Liver (tissue), 9 donors: ENCODE results near the gene SMIM21. TPM values are rescaled to one million over a fixed set of nuclear protein-coding genes. Genes with fewer than 3 reads are reported as not detected.

ENCODE experiments used
- DNase-seq: peaks from one replicate; pipeline ENCODE4 v3.0.0-alpha.2; 2017; ENCODE audit warnings: low spot score
- H3K27ac ChIP-seq, 2 donors: one replicate each; pipeline ENCODE4 v1.7.0; 2013; ENCODE audit warnings: inconsistent platforms in 2 of 2, low read length in 2 of 2, control low read depth in 1 of 2, low read depth in 1 of 2, mild to moderate bottlenecking in 1 of 2
- H3K27me3 ChIP-seq, 4 donors: one replicate each; pipeline versions ENCODE4 v1.6.1 to v1.7.0; 2013; ENCODE audit warnings: low read length in 3 of 4, inconsistent platforms in 1 of 4, mild to moderate bottlenecking in 1 of 4, moderate library complexity in 1 of 4; ENCODE audit not compliant: control insufficient read depth in 4 of 4, insufficient read depth in 4 of 4
- H3K36me3 ChIP-seq, 4 donors: one replicate each; pipeline versions ENCODE4 v1.6.1 to v1.7.0; 2013; ENCODE audit warnings: low read length in 3 of 4, mild to moderate bottlenecking in 3 of 4, low read depth in 1 of 4, moderate library complexity in 1 of 4; ENCODE audit not compliant: control insufficient read depth in 4 of 4, insufficient read depth in 3 of 4
- H3K4me1 ChIP-seq, 4 donors: one replicate each; pipeline versions ENCODE4 v1.6.1 to v1.7.0; 2013; ENCODE audit warnings: low read length in 3 of 4, mild to moderate bottlenecking in 3 of 4, moderate library complexity in 1 of 4; ENCODE audit not compliant: control insufficient read depth in 4 of 4, insufficient read depth in 4 of 4
- H3K4me3 ChIP-seq, 3 donors: one replicate each; pipeline versions ENCODE4 v1.6.1 to v1.7.0; 2013; ENCODE audit warnings: low read length in 3 of 3, control low read depth in 1 of 3, low read depth in 1 of 3, mild to moderate bottlenecking in 1 of 3
- H3K9ac ChIP-seq, 2 donors: one replicate each; pipeline ENCODE4 v1.7.0; 2013; ENCODE audit warnings: low read length in 2 of 2, mild to moderate bottlenecking in 2 of 2, moderate library complexity in 2 of 2, control low read depth in 1 of 2, low read depth in 1 of 2
- H3K9me3 ChIP-seq, 4 donors: one replicate each; pipeline versions ENCODE4 v1.6.1 to v1.7.0; 2013; ENCODE audit warnings: low read length in 3 of 4; ENCODE audit not compliant: control insufficient read depth in 4 of 4
- EGR1 ChIP-seq, 2 donors: IDR thresholded peaks; 2 replicates each; pipeline ENCODE4 v1.6.1; 2016 to 2018; ENCODE audit warnings: antibody characterized with exemption in 2 of 2, low read depth in 2 of 2
- FOXA1 ChIP-seq: IDR thresholded peaks from 2 replicates; pipeline ENCODE4 v1.6.1; 2016; ENCODE audit warnings: antibody characterized with exemption
- FOXA2 ChIP-seq: IDR thresholded peaks from 2 replicates; pipeline ENCODE4 v1.6.1; 2016; ENCODE audit warnings: antibody characterized with exemption
- GABPA ChIP-seq, 2 donors: IDR thresholded peaks in 1 of 2; conservative IDR thresholded peaks in 1 of 2; 2 replicates each; pipeline ENCODE4 v1.6.1; 2016; ENCODE audit warnings: antibody characterized with exemption in 2 of 2, mild to moderate bottlenecking in 1 of 2, moderate library complexity in 1 of 2
- HNF4A ChIP-seq, 2 donors: conservative IDR thresholded peaks; 2 replicates each; pipeline ENCODE4 v1.6.1; 2016; ENCODE audit warnings: antibody characterized with exemption in 2 of 2, mild to moderate bottlenecking in 2 of 2
- HNF4G ChIP-seq: IDR thresholded peaks from 2 replicates; pipeline ENCODE4 v1.6.1; 2016; ENCODE audit warnings: antibody characterized with exemption
- JUND ChIP-seq, 2 donors: IDR thresholded peaks; 2 replicates each; pipeline ENCODE4 v1.6.1; 2016; ENCODE audit warnings: antibody characterized with exemption in 2 of 2
- NR2F2 ChIP-seq: IDR thresholded peaks from 2 replicates; pipeline ENCODE4 v1.6.1; 2016; ENCODE audit warnings: antibody characterized with exemption
- RAD21 ChIP-seq, 2 donors: IDR thresholded peaks; 2 replicates each; pipeline ENCODE4 v1.6.1; 2016; ENCODE audit warnings: antibody characterized with exemption in 2 of 2, mild to moderate bottlenecking in 2 of 2
- RXRA ChIP-seq, 2 donors: IDR thresholded peaks; 2 replicates each; pipeline ENCODE4 v1.6.1; 2017 to 2018; ENCODE audit warnings: antibody characterized with exemption in 2 of 2, mild to moderate bottlenecking in 1 of 2
- SP1 ChIP-seq: IDR thresholded peaks from 2 replicates; pipeline ENCODE4 v1.6.1; 2018; ENCODE audit warnings: antibody characterized with exemption, mild to moderate bottlenecking
- TAF1 ChIP-seq: conservative IDR thresholded peaks from 2 replicates; pipeline ENCODE4 v1.6.1; 2016; ENCODE audit warnings: antibody characterized with exemption, mild to moderate bottlenecking
- YY1 ChIP-seq: IDR thresholded peaks from 2 replicates; pipeline ENCODE4 v1.6.1; 2016; ENCODE audit warnings: antibody characterized with exemption, mild to moderate bottlenecking
- WGBS: extraction: QIAGEN DNeasy Blood & Tissue Kit; methylation state at CpG from one replicate; pipeline ENCODE4 v1.1.7; 2013; 5-methylcytosine and 5-hydroxymethylcytosine counted together
- polyA plus RNA-seq, 2 donors: library from polyadenylated mRNA; stranded (reverse) in 1 of 2; unstranded in 1 of 2; fragments of 200-250 nt in 1 of 2; fragments of >200 nt in 1 of 2; fragmentation: Nextera tagmentation in 1 of 2; extraction: Ambion mirVana in 1 of 2; gene quantifications; one replicate each; pipeline versions ENCODE4 v1.2.1 to v1.2.3, GENCODE V29; 2013 to 2015
- total RNA-seq, 2 donors: library from RNA; depleted of rRNA; stranded (reverse); fragments of >200 nt; gene quantifications; one replicate each; pipeline ENCODE4 v1.2.3, GENCODE V29; 2014
- TF ChIP-seq, protein P1 (sequence below): IDR thresholded peaks from 2 replicates; pipeline ENCODE4 v1.6.1; 2016; ENCODE audit warnings: antibody characterized with exemption
- TF ChIP-seq, protein P2 (sequence below): IDR thresholded peaks from 2 replicates; pipeline ENCODE4 v1.6.1; 2016; ENCODE audit warnings: antibody characterized with exemption
- TF ChIP-seq, protein P3 (sequence below): fragments of 150-350 bp; IDR thresholded peaks from 2 replicates; pipeline ENCODE4 v1.5.1; 2017; ENCODE audit warnings: improper control_type of control experiment, low read depth, low read length; ENCODE audit not compliant: missing input control
- TF ChIP-seq, protein P4 (sequence below): IDR thresholded peaks from 2 replicates; pipeline ENCODE4 v1.6.1; 2016; ENCODE audit warnings: antibody characterized with exemption
- TF ChIP-seq, protein P5 (sequence below): IDR thresholded peaks from 2 replicates; pipeline ENCODE4 v1.6.1; 2016; ENCODE audit warnings: antibody characterized with exemption, mild to moderate bottlenecking
- donor health status: healthy.
- donor health status: healthy.
- donor health status: healthy.
- donor health status: healthy.
- donor health status: healthy.

Gene SMIM21
- not detected for total RNA-seq
- polyA plus RNA-seq: not detected

DNA sequence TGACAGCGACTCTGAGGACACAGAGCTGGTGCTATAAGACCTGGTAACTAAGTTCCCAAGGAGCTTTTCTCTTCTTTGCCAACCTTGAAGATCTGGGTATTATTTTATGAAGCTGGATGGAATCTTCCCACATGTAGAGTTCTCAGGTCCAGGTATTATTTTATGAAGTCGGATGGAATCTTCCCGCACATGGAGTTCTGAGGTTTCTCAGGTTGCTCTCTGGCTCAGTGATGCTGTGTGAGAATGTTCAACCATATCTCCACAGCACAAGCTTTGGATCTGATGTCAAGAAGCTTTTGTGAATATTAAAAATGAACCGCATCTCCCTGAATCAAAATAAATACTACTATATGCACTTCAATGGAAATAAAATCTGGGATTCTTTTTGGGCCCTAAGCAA lies at the start of gene SMIM21:
Gene SMIM21, minus strand, starts transcription at position 101 of the 400 bp plus-strand sequence. CDS start 140 bp downstream, outside the sequence.
- 95% methylated on average over 4 of the region's 4 CpGs for WGBS
- TF ChIP-seq RAD21 (IDR thresholded peaks at IDR 0.05): no peak
- TF ChIP-seq TAF1: no peak
- TF ChIP-seq EGR1 (IDR thresholded peaks at IDR 0.05; ENCODE audit: low read depth in 2 of 2): no peak
- TF ChIP-seq, protein P1, sequence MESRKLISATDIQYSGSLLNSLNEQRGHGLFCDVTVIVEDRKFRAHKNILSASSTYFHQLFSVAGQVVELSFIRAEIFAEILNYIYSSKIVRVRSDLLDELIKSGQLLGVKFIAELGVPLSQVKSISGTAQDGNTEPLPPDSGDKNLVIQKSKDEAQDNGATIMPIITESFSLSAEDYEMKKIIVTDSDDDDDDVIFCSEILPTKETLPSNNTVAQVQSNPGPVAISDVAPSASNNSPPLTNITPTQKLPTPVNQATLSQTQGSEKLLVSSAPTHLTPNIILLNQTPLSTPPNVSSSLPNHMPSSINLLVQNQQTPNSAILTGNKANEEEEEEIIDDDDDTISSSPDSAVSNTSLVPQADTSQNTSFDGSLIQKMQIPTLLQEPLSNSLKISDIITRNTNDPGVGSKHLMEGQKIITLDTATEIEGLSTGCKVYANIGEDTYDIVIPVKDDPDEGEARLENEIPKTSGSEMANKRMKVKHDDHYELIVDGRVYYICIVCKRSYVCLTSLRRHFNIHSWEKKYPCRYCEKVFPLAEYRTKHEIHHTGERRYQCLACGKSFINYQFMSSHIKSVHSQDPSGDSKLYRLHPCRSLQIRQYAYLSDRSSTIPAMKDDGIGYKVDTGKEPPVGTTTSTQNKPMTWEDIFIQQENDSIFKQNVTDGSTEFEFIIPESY: no peak
- TF ChIP-seq, protein P2, sequence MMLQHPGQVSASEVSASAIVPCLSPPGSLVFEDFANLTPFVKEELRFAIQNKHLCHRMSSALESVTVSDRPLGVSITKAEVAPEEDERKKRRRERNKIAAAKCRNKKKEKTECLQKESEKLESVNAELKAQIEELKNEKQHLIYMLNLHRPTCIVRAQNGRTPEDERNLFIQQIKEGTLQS: no peak
- no peak for TF ChIP-seq FOXA2
- TF ChIP-seq, protein P3, sequence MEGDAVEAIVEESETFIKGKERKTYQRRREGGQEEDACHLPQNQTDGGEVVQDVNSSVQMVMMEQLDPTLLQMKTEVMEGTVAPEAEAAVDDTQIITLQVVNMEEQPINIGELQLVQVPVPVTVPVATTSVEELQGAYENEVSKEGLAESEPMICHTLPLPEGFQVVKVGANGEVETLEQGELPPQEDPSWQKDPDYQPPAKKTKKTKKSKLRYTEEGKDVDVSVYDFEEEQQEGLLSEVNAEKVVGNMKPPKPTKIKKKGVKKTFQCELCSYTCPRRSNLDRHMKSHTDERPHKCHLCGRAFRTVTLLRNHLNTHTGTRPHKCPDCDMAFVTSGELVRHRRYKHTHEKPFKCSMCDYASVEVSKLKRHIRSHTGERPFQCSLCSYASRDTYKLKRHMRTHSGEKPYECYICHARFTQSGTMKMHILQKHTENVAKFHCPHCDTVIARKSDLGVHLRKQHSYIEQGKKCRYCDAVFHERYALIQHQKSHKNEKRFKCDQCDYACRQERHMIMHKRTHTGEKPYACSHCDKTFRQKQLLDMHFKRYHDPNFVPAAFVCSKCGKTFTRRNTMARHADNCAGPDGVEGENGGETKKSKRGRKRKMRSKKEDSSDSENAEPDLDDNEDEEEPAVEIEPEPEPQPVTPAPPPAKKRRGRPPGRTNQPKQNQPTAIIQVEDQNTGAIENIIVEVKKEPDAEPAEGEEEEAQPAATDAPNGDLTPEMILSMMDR: no peak
- TF ChIP-seq, protein P4, sequence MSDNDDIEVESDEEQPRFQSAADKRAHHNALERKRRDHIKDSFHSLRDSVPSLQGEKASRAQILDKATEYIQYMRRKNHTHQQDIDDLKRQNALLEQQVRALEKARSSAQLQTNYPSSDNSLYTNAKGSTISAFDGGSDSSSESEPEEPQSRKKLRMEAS: no peak
- TF ChIP-seq, protein P5, sequence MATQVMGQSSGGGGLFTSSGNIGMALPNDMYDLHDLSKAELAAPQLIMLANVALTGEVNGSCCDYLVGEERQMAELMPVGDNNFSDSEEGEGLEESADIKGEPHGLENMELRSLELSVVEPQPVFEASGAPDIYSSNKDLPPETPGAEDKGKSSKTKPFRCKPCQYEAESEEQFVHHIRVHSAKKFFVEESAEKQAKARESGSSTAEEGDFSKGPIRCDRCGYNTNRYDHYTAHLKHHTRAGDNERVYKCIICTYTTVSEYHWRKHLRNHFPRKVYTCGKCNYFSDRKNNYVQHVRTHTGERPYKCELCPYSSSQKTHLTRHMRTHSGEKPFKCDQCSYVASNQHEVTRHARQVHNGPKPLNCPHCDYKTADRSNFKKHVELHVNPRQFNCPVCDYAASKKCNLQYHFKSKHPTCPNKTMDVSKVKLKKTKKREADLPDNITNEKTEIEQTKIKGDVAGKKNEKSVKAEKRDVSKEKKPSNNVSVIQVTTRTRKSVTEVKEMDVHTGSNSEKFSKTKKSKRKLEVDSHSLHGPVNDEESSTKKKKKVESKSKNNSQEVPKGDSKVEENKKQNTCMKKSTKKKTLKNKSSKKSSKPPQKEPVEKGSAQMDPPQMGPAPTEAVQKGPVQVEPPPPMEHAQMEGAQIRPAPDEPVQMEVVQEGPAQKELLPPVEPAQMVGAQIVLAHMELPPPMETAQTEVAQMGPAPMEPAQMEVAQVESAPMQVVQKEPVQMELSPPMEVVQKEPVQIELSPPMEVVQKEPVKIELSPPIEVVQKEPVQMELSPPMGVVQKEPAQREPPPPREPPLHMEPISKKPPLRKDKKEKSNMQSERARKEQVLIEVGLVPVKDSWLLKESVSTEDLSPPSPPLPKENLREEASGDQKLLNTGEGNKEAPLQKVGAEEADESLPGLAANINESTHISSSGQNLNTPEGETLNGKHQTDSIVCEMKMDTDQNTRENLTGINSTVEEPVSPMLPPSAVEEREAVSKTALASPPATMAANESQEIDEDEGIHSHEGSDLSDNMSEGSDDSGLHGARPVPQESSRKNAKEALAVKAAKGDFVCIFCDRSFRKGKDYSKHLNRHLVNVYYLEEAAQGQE: no peak
- TF ChIP-seq HNF4A (conservative IDR thresholded peaks at IDR 0.05): no peak
- TF ChIP-seq NR2F2: no peak
- TF ChIP-seq HNF4G: no peak
- TF ChIP-seq JUND (IDR thresholded peaks at IDR 0.05): no peak
- no peak for TF ChIP-seq GABPA (IDR thresholded peaks at IDR 0.05 in 1 of 2, conservative IDR thresholded peaks at IDR 0.05 in 1 of 2)
- TF ChIP-seq FOXA1: no peak
- TF ChIP-seq SP1: no peak
- no peak for TF ChIP-seq YY1

DNA sequence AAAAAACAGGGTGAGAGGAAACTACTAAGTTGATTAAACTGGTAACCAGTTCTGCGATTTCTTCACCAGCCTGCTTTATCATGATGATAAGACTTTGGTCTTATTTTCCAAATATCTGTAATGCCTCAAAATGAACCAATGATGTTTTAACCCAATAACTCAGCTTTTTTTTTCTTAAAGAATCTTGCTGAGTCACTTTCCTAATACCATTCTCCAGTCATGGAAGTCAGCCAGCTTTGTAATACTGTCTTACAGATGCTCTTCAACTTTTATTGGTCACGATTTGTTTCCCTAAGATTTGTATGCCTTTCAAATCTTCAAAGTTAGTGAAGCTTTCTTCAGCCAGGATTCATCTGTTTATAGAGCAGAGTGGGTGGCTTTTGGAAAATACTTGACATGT lies 47.7 kb upstream of the SMIM21 start:
- no peak overlapping the region for H3K9ac ChIP-seq
- H3K4me1 ChIP-seq: no peaks in the 10 kb centered on the region
- H3K9me3 ChIP-seq: no peaks in the 10 kb centered on the region
- no peak overlapping the region for H3K4me3 ChIP-seq
- no peaks in the 10 kb centered on the region for H3K36me3 ChIP-seq
- 75% methylated on average over 2 of the region's 2 CpGs for WGBS
- no peak overlapping the region for H3K27ac ChIP-seq
- no peaks in the 10 kb centered on the region for H3K27me3 ChIP-seq
- DNase-seq: no peak
- TF ChIP-seq NR2F2 (no peak), TAF1 (no peak), GABPA (IDR thresholded peaks at IDR 0.05 in 1 of 2, conservative IDR thresholded peaks at IDR 0.05 in 1 of 2) (no peak), EGR1 (IDR thresholded peaks at IDR 0.05; ENCODE audit: low read depth in 2 of 2) (no peak), RAD21 (IDR thresholded peaks at IDR 0.05) (no peak), HNF4G (no peak), FOXA2 (no peak), RXRA (IDR thresholded peaks at IDR 0.05) (no peak), SP1 (no peak), JUND (IDR thresholded peaks at IDR 0.05) (no peak), FOXA1 (no peak), HNF4A (conservative IDR thresholded peaks at IDR 0.05) (no peak)
- TF ChIP-seq, protein P4: no peak
- TF ChIP-seq, protein P2: no peak
- TF ChIP-seq, protein P3: no peak
- TF ChIP-seq, protein P1: no peak

More for the DNA sequence above, at the start of gene SMIM21:
- Histone ChIP-seq H3K9ac (no peak within 1 kb of the TSS), H3K27me3 (no peaks in the 10 kb centered on the region), H3K4me1 (no peaks in the 10 kb centered on the region), H3K27ac (no peak within 1 kb of the TSS), H3K4me3 (no peak within 1 kb of the TSS), H3K36me3 (no peaks in the 10 kb centered on the region), H3K9me3 (no peaks in the 10 kb centered on the region)
- no peak for DNase-seq
